GM12878 (cell line): ENCODE data around the gene IFNG-AS1. TPM values are rescaled to one million over a fixed set of nuclear protein-coding genes. Genes with fewer than 3 reads are reported as not detected.

ENCODE experiments used
- ATAC-seq: fragments of 200-7000 bp; cut with Tn5 transposase; 3 replicates; pipeline ENCODE4 v1.9.1; 2020; ENCODE audit warnings: mild to moderate bottlenecking, moderate library complexity
- BruUV-seq: library from RNA; stranded (reverse); fragments of 400-500 nt; replicated peaks from 2 replicates; lab custom pipeline; 2021; lab: Mats Ljungman, UMichigan
- CTCF ChIA-PET: fragments of 300-600 bp; sonication (Branson Sonifier 250); formaldehyde crosslinking; extraction: SDS; loops from one replicate; lab custom pipeline; 2021; ENCODE audit warnings: inconsistent platforms; lab: Yijun Ruan, JAX
- POLR2A ChIA-PET: fragments of 350-600 bp; formaldehyde crosslinking; extraction: SDS; loops from one replicate; lab custom pipeline; 2021; ENCODE audit warnings: inconsistent platforms; lab: Charles Lee
- RAD21 ChIA-PET: fragments of 300-600 bp; sonication (Branson Sonifier 250); formaldehyde crosslinking; loops from one replicate; lab custom pipeline; 2023; ENCODE audit warnings: antibody characterized with exemption; ENCODE audit not compliant: unreplicated experiment; lab: Charles Lee
- SMC1A ChIA-PET: fragments of 300-600 bp; sonication (Branson Sonifier 250); formaldehyde crosslinking; loops from one replicate; lab custom pipeline; 2023; ENCODE audit not compliant: unreplicated experiment, uncharacterized antibody; lab: Charles Lee
- DNase-seq: peaks from one replicate; pipeline ENCODE4 v3.0.0-alpha.2; 2011; ENCODE audit warnings: low read depth, low spot score
- FAIRE-seq: peaks from 3 replicates; lab custom pipeline; 2011; peaks lifted over from hg19 to GRCh38; lab: Jason Lieb, UNC
- H2AFZ ChIP-seq: 2 replicates; pipeline ENCODE4 v1.6.0; 2011; ENCODE audit warnings: low read depth, low read length, control low read depth; ENCODE audit not compliant: control insufficient read depth
- H3K27ac ChIP-seq: 2 replicates; pipeline ENCODE4 v1.5.1; 2011; ENCODE audit warnings: control low read depth; ENCODE audit not compliant: control insufficient read depth, insufficient read depth
- H3K27me3 ChIP-seq, 2 experiments: replicated peaks in 1 of 2; 2 replicates each; pipeline versions ENCODE4 v1.6.0 to v1.6.1; 2011; ENCODE audit warnings: low read length in 1 of 2; ENCODE audit not compliant: control insufficient read depth in 2 of 2, insufficient read depth in 2 of 2
- H3K36me3 ChIP-seq, 2 experiments: 2 replicates each; pipeline ENCODE4 v1.5.1; 2011; ENCODE audit warnings: low read length in 1 of 2; ENCODE audit not compliant: control insufficient read depth in 2 of 2, insufficient read depth in 2 of 2
- H3K4me1 ChIP-seq: 2 replicates; pipeline ENCODE4 v1.6.1; 2011; ENCODE audit warnings: mild to moderate bottlenecking, low read length, moderate library complexity, mixed read lengths; ENCODE audit not compliant: control insufficient read depth, insufficient read depth
- H3K4me2 ChIP-seq: 2 replicates; pipeline ENCODE4 v1.6.0; 2011; ENCODE audit warnings: control low read depth; ENCODE audit not compliant: control insufficient read depth, insufficient read depth
- H3K4me3 ChIP-seq: fragments of 200-600 bp; sonication (generic); 2 replicates; pipeline ENCODE4 v1.5.1; 2016
- H3K79me2 ChIP-seq: 2 replicates; pipeline ENCODE4 v1.6.0; 2011; ENCODE audit warnings: low read length; ENCODE audit not compliant: control insufficient read depth, insufficient read depth
- H3K9ac ChIP-seq: 2 replicates; pipeline ENCODE4 v1.8.0; 2011; ENCODE audit warnings: low read length, control low read depth, mixed read lengths; ENCODE audit not compliant: control insufficient read depth, insufficient read depth
- H3K9me3 ChIP-seq: replicated peaks from 3 replicates; pipeline ENCODE4 v1.5.1; 2011; ENCODE audit warnings: mild to moderate bottlenecking, low read length; ENCODE audit not compliant: control insufficient read depth, insufficient read depth
- H4K20me1 ChIP-seq: 2 replicates; pipeline ENCODE4 v1.6.0; 2011; ENCODE audit not compliant: control insufficient read depth, insufficient read depth
- BHLHE40 ChIP-seq, 2 experiments: fragments of 450-650 bp in 1 of 2; IDR thresholded peaks; 2 replicates each; pipeline ENCODE4 v1.6.1; 2011 to 2017; ENCODE audit warnings: low read depth in 2 of 2, borderline replicate concordance in 1 of 2, improper control_type of control experiment in 1 of 2, low read length in 1 of 2, mild to moderate bottlenecking in 1 of 2
- CHD1 ChIP-seq: IDR thresholded peaks from 2 replicates; pipeline ENCODE4 v1.6.1; 2012; ENCODE audit warnings: low read depth, low read length, improper control_type of control experiment
- EED ChIP-seq: sonication (generic); IDR thresholded peaks from 2 replicates; pipeline ENCODE4 v1.6.1; 2016; ENCODE audit warnings: antibody characterized with exemption, low read depth
- IKZF2 ChIP-seq, 2 experiments: fragments of 450-650 bp; IDR thresholded peaks; 2 replicates each; pipeline ENCODE4 v1.6.1; 2017; ENCODE audit warnings: mild to moderate bottlenecking in 2 of 2, moderate library complexity in 2 of 2
- JUNB ChIP-seq: IDR thresholded peaks from 2 replicates; pipeline ENCODE4 v1.6.1; 2016; ENCODE audit warnings: antibody characterized with exemption, mild to moderate bottlenecking
- NFYA ChIP-seq: IDR thresholded peaks from 2 replicates; pipeline ENCODE4 v1.6.1; 2011; ENCODE audit warnings: low read depth, mild to moderate bottlenecking, low read length, improper control_type of control experiment, borderline replicate concordance
- NFYB ChIP-seq: IDR thresholded peaks from 2 replicates; pipeline ENCODE4 v1.6.1; 2011; ENCODE audit warnings: low read depth, mild to moderate bottlenecking, low read length, improper control_type of control experiment, moderate library complexity; ENCODE audit not compliant: insufficient read depth
- POLR2AphosphoS2 ChIP-seq: IDR thresholded peaks from 2 replicates; pipeline ENCODE4 v1.6.1; 2011; ENCODE audit warnings: low read depth, mild to moderate bottlenecking, low read length, improper control_type of control experiment, moderate library complexity
- RBBP5 ChIP-seq: fragments of 200-600 bp; sonication (generic); conservative IDR thresholded peaks from 2 replicates; pipeline ENCODE4 v1.6.1; 2016
- SMAD1 ChIP-seq: fragments of 450-650 bp; IDR thresholded peaks from 2 replicates; pipeline ENCODE4 v1.6.1; 2018; ENCODE audit warnings: mild to moderate bottlenecking, low read depth; ENCODE audit not compliant: partially characterized antibody
- SUPT20H ChIP-seq: IDR thresholded peaks from 2 replicates; pipeline ENCODE4 v1.6.1; 2011; ENCODE audit warnings: low read depth, mild to moderate bottlenecking, low read length, moderate library complexity, borderline replicate concordance; ENCODE audit not compliant: control insufficient read depth
- TCF12 ChIP-seq: IDR thresholded peaks from 2 replicates; pipeline ENCODE4 v1.6.1; 2011; ENCODE audit warnings: low read depth, mild to moderate bottlenecking, low read length
- WGBS: methylation state at CpG from one replicate; pipeline ENCODE4 v1.1.6; 2016; ENCODE audit warnings: low lambda C conversion rate; ENCODE audit not compliant: insufficient replicate concordance, insufficient coverage; ENCODE audit errors: missing lambda C conversion rate; 5-methylcytosine and 5-hydroxymethylcytosine counted together
- in situ Hi-C: fragments of 300-500 bp; cut with MboI; formaldehyde crosslinking; loops from 9 replicates; pipeline ENCODE4 v1.14.3; 2018; ENCODE audit warnings: mixed read lengths
- intact Hi-C: fragments of 100-400 bp; cut with micrococcal nuclease; formaldehyde crosslinking; loops from one replicate; pipeline ENCODE4 v1.14.2; 2022; ENCODE audit not compliant: unreplicated experiment
- polyA plus RNA-seq, 11 experiments: library from polyadenylated mRNA; depleted of rRNA in 4 of 11; unstranded in 6 of 11; stranded (reverse) in 5 of 11; fragments of >200 nt; fragmentation: Nextera tagmentation in 4 of 11; fragmentation: Illumina TruSeq in 1 of 11; extraction: Ambion mirVana in 4 of 11; extraction: Trizol in 1 of 11; gene quantifications; 1 replicate in 1 of 11; 2 replicates in 10 of 11; pipeline versions ENCODE4 v1.2.1 to v1.2.3, GENCODE V29; 2011 to 2016; ENCODE audit warnings: inconsistent platforms in 2 of 11, missing spikeins in 2 of 11, low read depth in 1 of 11
- total RNA-seq, 4 experiments: library from RNA; depleted of rRNA in 3 of 4; stranded (reverse); fragments of >200 nt in 3 of 4; fragmentation: Illumina TruSeq in 1 of 4; extraction: Trizol in 1 of 4; gene quantifications; 2 replicates each; pipeline versions ENCODE4 v1.2.1 to v1.2.3, GENCODE V29; 2013 to 2021
- TF ChIP-seq, protein P1 (sequence below): fragments of 450-650 bp; IDR thresholded peaks from 2 replicates; pipeline ENCODE4 v1.6.1; 2017; ENCODE audit warnings: mild to moderate bottlenecking, low read depth, inconsistent platforms; ENCODE audit not compliant: poor library complexity, severe bottlenecking

Gene IFNG-AS1
- total and polyA plus RNA-seq, 10 of the 15 experiments (the other 5 are each of a cell fraction or from before 2014, with no cell fraction given): 0.40 to 1.9 (median 1.3) TPM

DNA sequence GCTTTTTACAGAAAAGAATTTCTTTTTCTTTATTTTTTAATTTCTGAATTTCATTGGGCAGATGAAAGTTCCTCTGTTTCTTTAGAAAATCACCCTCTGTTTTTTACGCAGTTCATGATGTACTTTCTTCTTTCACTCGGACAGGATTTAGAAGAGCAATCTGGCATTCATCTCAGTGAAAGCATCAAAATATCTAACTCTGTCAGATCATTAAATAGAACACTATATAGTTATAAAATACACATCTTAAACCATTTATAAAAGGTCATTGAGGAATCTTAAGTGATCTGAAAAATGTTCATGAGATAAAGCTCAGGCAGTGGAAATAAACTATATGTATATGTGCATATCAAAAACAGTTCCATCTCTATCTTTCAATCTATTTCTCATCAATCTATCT, 3.9 kb downstream of the IFNG-AS1 start:
- ATAC-seq: no peak
- Histone ChIP-seq H4K20me1 (no peaks in the 10 kb centered on the region), H3K36me3 (no peaks in the 10 kb centered on the region), H3K27me3 (no peaks in the 10 kb centered on the region), H3K4me1 (peaks cover 30% of the 10 kb centered on the region), H3K4me2 (no peak overlapping the region), H3K79me2 (no peaks in the 10 kb centered on the region), H2AFZ (no peak overlapping the region)
- POLR2A ChIA-PET: no interaction called here
- 36% methylated on average over 2 of the region's 2 CpGs for WGBS
- intact Hi-C loops (no loop called here), in situ Hi-C loops (no loop called here)
- DNase-seq: no peak
- RAD21 ChIA-PET: no interaction called here
- BruUV-seq: no TSS peak
- FAIRE-seq: no peak
- SMC1A ChIA-PET: interaction anchor here (1.0 to 4.5 kb wide), 3 partner anchors 11 to 42 kb away, joined by 3 to 23 read pairs (median 4); no protein-coding TSS in a partner anchor
- CTCF ChIA-PET: interaction anchor here (0.5 to 1.1 kb wide), 5 partner anchors 9 to 92 kb away, joined by 3 to 5 read pairs (median 3); no protein-coding TSS in a partner anchor
- TF ChIP-seq RBBP5 (no peak), POLR2AphosphoS2 (no peak), EED (no peak), SUPT20H (no peak), NFYA (no peak), JUNB (no peak), IKZF2 (IDR thresholded peaks at IDR 0.05) (no peak), TCF12 (no peak), CHD1 (no peak), SMAD1 (no peak), BHLHE40 (IDR thresholded peaks at IDR 0.05; ENCODE audit: borderline replicate concordance in 1 of 2, low read depth in 2 of 2, low read length in 1 of 2) (no peak), NFYB (no peak)
- TF ChIP-seq, protein P1, sequence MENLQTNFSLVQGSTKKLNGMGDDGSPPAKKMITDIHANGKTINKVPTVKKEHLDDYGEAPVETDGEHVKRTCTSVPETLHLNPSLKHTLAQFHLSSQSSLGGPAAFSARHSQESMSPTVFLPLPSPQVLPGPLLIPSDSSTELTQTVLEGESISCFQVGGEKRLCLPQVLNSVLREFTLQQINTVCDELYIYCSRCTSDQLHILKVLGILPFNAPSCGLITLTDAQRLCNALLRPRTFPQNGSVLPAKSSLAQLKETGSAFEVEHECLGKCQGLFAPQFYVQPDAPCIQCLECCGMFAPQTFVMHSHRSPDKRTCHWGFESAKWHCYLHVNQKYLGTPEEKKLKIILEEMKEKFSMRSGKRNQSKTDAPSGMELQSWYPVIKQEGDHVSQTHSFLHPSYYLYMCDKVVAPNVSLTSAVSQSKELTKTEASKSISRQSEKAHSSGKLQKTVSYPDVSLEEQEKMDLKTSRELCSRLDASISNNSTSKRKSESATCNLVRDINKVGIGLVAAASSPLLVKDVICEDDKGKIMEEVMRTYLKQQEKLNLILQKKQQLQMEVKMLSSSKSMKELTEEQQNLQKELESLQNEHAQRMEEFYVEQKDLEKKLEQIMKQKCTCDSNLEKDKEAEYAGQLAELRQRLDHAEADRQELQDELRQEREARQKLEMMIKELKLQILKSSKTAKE: no peak
- TF ChIP-seq, all 136 proteins: peak for 0
- Histone ChIP-seq H3K9me3 (no peaks in the 10 kb centered on the region; the same call in 2 of the 3 replicates), H3K4me3 (no peak overlapping the region), H3K27ac (no peak overlapping the region), H3K9ac (no peak overlapping the region)
